A673 (cell line): ENCODE results near the gene HOXD1. TPM values are rescaled to one million over a fixed set of nuclear protein-coding genes. Genes with fewer than 3 reads are reported as not detected.

Experiments
- BruUV-seq: library from RNA; stranded (reverse); fragments of 400-500 nt; replicated peaks from 2 replicates; lab custom pipeline; 2021; lab: Mats Ljungman, UMichigan
- CTCF ChIA-PET: fragments of 300-600 bp; sonication (Branson Sonifier 250); formaldehyde crosslinking; loops from one replicate; lab custom pipeline; 2022; ENCODE audit warnings: antibody characterized with exemption; lab: Charles Lee
- POLR2A ChIA-PET: fragments of 300-600 bp; sonication (Branson Sonifier 250); formaldehyde crosslinking; loops from one replicate; lab custom pipeline; 2022; ENCODE audit warnings: antibody characterized with exemption; ENCODE audit not compliant: low non-redundant PET; lab: Charles Lee
- DNase-seq: peaks from one replicate; pipeline ENCODE4 v3.0.0-alpha.2; 2015; ENCODE audit warnings: low spot score
- H3K27ac ChIP-seq: fragments of 200-600 bp; sonication (generic); 2 replicates; pipeline ENCODE4 v1.5.1; 2016; ENCODE audit warnings: mixed run types, low read depth, mild to moderate bottlenecking, mixed read lengths, antibody characterized with exemption, low read length; ENCODE audit not compliant: poor library complexity, severe bottlenecking
- H3K27me3 ChIP-seq: fragments of 200-600 bp; sonication (generic); replicated peaks from 2 replicates; pipeline ENCODE4 v1.6.1; 2017; ENCODE audit warnings: mixed run types, low read depth, mild to moderate bottlenecking, mixed read lengths, antibody characterized with exemption, low read length; ENCODE audit not compliant: insufficient read depth, poor library complexity
- H3K36me3 ChIP-seq: fragments of 200-600 bp; sonication (generic); 2 replicates; pipeline ENCODE4 v1.6.1; 2016; ENCODE audit warnings: mixed run types, mild to moderate bottlenecking, mixed read lengths, antibody characterized with exemption, low read length; ENCODE audit not compliant: insufficient read depth, poor library complexity, severe bottlenecking
- H3K4me1 ChIP-seq: fragments of 200-600 bp; sonication (generic); 2 replicates; pipeline ENCODE4 v1.6.1; 2017; ENCODE audit warnings: mixed run types, mild to moderate bottlenecking, mixed read lengths, antibody characterized with exemption, low read length; ENCODE audit not compliant: insufficient read depth, poor library complexity, severe bottlenecking
- H3K4me3 ChIP-seq: fragments of 200-600 bp; sonication (generic); 2 replicates; pipeline ENCODE4 v1.5.1; 2016; ENCODE audit warnings: low read depth, mixed run types, mild to moderate bottlenecking, mixed read lengths, low read length; ENCODE audit not compliant: poor library complexity, severe bottlenecking
- H3K9me3 ChIP-seq: fragments of 200-600 bp; sonication (generic); 2 replicates; pipeline ENCODE4 v1.6.1; 2016; ENCODE audit warnings: mixed run types, low read depth, mild to moderate bottlenecking, mixed read lengths, antibody characterized with exemption, low read length; ENCODE audit not compliant: poor library complexity, severe bottlenecking
- CTCF ChIP-seq: fragments of 300-800, 200-600 bp; sonication (generic); conservative IDR thresholded peaks from 2 replicates; pipeline ENCODE4 v1.5.1; 2017; ENCODE audit warnings: low read depth, mild to moderate bottlenecking, antibody characterized with exemption, low read length, moderate library complexity, mixed read lengths
- EZH2 ChIP-seq: fragments of 200-600 bp; sonication (generic); IDR thresholded peaks from 2 replicates; pipeline ENCODE4 v1.6.1; 2017; ENCODE audit warnings: borderline replicate concordance, low read depth, mild to moderate bottlenecking, mixed read lengths, antibody characterized with exemption, low read length; ENCODE audit not compliant: poor library complexity, severe bottlenecking
- intact Hi-C: fragments of 100-400 bp; cut with micrococcal nuclease; formaldehyde crosslinking; loops from one replicate; pipeline ENCODE4 v1.10.0; 2022; ENCODE audit not compliant: unreplicated experiment
- total RNA-seq: library from RNA; stranded (reverse); gene quantifications from 2 replicates; pipeline ENCODE4 v1.2.3, GENCODE V29; 2021

The HOXD1 gene
- total RNA-seq, 1 experiment from 2014 or later = not detected

- H3K4me3 ChIP-seq = peak overlapping the region; percentile 50
- ChIA-PET POLR2A (interaction anchor here (0.7 kb wide), 2 partner anchors 22 to 136 kb away, joined by 3 to 13 read pairs; no protein-coding TSS in a partner anchor), CTCF (interaction anchor here (0.6 kb wide), 1 partner anchor 336 kb away, joined by 4 read pairs; no protein-coding TSS in a partner anchor)
- no peaks in the 10 kb centered on the region for H3K27me3 ChIP-seq
- H3K27ac ChIP-seq = no peak overlapping the region
- no peak for DNase-seq
- H3K36me3 ChIP-seq = no peaks in the 10 kb centered on the region
- H3K9me3 ChIP-seq = no peaks in the 10 kb centered on the region
- TF ChIP-seq CTCF = no peak
- no peak for TF ChIP-seq EZH2
- no TSS peak for BruUV-seq
- intact Hi-C loops = no loop called here
- peaks cover 36% of the 10 kb centered on the region for H3K4me1 ChIP-seq
These were observed 10.9 kb upstream of the HOXD1 start for GRCh38 chr2:176177580-176178037.

GRCh38 chr2:176178038-176178756 is 10.3 kb upstream of the HOXD1 start:
- no peak for TF ChIP-seq CTCF
- no peak for TF ChIP-seq EZH2
- Histone ChIP-seq H3K4me1 (peaks cover 30% of the 10 kb centered on the region), H3K27me3 (no peaks in the 10 kb centered on the region), H3K36me3 (no peaks in the 10 kb centered on the region), H3K4me3 (peak overlapping the region; percentile 50), H3K27ac (no peak overlapping the region), H3K9me3 (no peaks in the 10 kb centered on the region)
- CTCF ChIA-PET = interaction anchor here (1.6 kb wide), 1 partner anchor 277 kb away, joined by 3 read pairs; no protein-coding TSS in a partner anchor
- POLR2A ChIA-PET = interaction anchor here (0.7 kb wide), 1 partner anchor 21 kb away, joined by 3 read pairs; no protein-coding TSS in a partner anchor
- no TSS peak for BruUV-seq
- DNase-seq = peak; percentile 45
- intact Hi-C loops = no loop called here

GRCh38 chr2:176178757-176179295 is 9.6 kb upstream of the HOXD1 start:
- no TSS peak for BruUV-seq
- TF ChIP-seq EZH2 = no peak
- no peak for TF ChIP-seq CTCF
- Histone ChIP-seq H3K27ac (no peak overlapping the region), H3K4me3 (peak overlapping the region; percentile 50), H3K9me3 (no peaks in the 10 kb centered on the region), H3K36me3 (no peaks in the 10 kb centered on the region), H3K27me3 (no peaks in the 10 kb centered on the region), H3K4me1 (peaks cover 24% of the 10 kb centered on the region)
- intact Hi-C loops = no loop called here
- no peak for DNase-seq
- ChIA-PET CTCF (interaction anchor here (1.6 kb wide), 1 partner anchor 276 kb away, joined by 3 read pairs; no protein-coding TSS in a partner anchor), POLR2A (no interaction called here)
